Measurements from ENCODE around the gene TRIM63.

The TRIM63 gene

DNA sequence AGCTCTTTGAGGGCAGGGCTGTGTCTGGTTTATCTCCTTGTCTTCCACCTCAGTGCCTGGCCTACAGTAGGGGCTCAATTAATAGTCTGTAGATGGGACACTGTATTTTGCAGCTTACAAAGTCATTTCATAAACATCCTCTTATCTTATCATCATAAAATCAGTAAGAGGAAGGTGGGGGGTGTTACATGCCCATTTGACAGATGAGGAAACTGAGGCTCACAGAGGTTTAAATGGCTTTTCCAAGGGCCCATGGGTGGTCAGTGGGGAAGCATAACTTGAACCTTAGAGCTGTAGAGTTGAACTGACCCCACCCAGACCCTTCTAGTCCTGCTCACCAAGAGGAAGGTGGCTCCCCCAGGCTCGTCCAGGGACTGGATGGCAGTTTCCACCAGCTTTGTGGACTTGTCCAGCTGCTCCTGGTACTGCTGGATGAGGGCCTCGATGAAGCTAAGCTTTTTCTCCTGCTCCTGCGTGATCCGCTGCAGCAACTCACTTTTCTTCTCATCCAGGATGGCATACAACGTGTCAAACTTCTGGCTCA, 9.3 kb downstream of the TRIM63 start:
- H3K4me3 ChIP-seq (ENCODE audit: low read depth, low read length), result no peak overlapping the region

DNA sequence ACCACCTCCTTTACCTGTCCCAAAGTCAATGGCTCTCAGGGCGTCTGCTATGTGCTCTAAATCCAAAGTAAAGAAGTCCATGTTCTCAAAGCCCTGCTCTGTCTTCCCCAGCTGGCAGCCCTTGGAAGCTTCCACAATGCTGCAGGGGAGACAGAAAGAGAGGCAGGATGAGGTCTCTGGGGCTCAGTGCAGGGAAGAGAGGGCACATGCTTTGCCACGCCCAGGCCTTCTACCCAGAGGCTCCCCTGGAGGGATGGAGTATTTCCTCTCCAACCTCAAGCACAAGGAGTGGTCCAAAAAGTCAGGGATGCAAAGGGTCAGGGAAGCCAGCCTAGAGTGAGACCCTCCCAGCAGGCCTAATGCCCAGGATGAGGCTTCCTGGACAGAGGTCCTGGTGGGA, 10.2 kb downstream of the TRIM63 start:
- no peak overlapping the region for H3K4me3 ChIP-seq (ENCODE audit: low read depth, low read length)

DNA sequence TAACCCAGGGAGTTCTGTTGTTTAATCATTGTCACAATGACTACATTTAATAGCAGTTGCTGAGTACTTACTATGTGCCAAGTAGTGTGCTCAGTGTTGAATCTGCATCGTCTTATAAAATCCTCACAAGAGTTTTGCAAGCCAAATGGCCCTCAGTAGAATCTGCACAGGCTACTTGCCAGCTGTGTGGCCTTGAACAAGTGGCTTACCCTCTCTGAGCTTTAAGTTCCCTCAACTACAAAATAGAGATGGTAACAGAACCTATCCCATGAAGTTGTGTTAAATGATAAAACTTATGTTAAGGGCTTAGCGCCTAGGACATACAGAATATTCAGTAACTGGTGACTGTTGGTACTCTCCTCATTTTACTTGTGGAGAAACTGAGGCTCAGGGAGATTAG, 12.4 kb downstream of the TRIM63 start:
- no peak overlapping the region for H3K4me3 ChIP-seq (ENCODE audit: low read depth, low read length)

DNA sequence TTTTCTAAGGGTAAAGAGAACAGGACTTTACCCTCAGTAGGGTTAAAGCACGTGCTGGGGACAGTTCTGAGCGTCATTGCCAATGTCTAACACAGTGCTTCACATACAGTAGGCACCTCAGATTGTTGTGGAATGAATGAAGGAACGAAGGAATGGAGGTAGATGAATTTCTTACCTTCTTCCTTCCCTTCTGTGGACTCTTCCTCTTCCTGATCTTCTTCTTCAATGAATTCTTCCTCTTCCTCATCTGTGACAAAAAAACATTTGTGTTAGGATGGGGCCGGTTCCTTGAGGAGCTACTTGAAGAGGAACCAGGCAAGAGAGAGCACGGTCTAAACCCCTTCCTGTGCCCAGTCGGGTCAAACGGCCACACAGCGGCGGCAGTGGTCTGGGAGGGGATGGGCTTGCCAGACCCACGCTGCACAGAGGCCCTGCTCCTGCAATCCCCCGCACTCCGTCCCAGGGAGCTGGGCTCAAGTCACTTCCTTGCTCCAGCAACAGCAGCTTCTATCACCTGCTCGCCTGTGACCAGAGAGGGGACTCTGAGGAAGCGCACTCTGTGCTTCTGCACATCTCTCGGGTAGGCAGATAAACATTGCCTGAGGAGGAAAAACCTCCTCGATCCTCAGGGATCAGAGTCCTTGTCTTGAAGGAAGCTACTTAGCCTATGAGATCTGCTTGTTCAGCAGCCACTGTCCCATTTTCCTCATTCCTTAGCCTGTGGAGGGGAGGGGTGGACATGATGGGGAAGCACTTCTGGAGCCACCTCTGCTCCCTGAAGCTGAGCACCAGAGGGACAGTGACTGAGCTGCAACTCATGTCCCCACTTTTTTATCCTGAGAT, 13.5 kb downstream of the TRIM63 start:
- no peak overlapping the region for H3K4me3 ChIP-seq (ENCODE audit: low read depth, low read length)

DNA sequence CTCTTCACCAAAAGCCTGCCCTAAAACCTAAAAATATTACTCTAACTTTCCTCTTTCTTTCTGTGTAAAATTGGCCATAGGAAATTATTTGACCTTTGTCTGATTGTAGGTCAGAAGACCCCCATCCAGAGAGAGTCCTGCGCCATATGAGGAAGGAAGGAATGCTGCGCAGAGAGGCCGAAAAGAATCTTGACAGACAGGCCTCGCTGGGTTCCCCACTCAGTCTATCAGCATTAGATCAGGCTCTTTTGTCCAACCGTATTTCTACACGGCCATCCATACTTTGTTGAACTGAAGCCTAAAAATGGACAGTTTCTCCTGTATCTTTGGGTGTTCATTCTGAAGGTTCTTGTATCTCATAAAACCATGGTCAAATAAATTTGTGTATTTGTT, 17.2 kb downstream of the TRIM63 start:
- no peak overlapping the region for H3K4me3 ChIP-seq (ENCODE audit: low read depth, low read length)

DNA sequence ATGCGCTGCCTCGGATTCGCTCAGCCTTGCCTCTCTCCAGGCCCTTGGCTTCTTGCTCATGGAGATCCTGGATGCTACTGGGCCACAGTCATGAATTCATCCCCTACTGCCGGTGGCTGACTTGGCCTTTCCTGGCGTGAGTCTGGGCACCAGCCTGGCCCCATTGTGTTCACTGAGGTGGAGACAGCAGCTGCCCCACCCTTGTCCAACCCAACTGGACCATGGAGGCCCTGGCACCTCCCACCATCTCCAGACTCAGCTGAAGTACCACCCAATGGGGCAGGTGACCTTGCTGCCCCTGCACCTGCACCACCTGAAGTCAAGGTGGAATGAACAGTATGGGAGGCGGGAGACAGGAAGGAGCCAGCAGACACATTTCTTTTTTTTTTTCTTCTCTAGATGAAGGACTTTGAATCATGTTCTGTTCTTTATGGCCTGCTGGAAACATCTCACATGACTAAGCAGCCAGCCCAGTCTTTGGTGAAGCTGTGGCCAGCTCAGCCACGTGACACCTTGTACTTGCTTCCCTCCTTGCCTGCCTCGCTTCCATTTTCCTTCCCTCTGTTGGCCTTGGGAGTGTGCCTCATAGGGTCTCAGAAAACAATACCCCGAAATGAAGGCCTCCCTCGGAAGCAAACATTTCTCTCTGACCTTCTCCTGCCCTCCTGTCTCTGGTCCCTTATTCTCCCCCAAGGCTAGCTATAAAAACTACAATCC, 17.7 kb downstream of the TRIM63 start:
- no peak overlapping the region for H3K4me3 ChIP-seq (ENCODE audit: low read depth, low read length)

DNA sequence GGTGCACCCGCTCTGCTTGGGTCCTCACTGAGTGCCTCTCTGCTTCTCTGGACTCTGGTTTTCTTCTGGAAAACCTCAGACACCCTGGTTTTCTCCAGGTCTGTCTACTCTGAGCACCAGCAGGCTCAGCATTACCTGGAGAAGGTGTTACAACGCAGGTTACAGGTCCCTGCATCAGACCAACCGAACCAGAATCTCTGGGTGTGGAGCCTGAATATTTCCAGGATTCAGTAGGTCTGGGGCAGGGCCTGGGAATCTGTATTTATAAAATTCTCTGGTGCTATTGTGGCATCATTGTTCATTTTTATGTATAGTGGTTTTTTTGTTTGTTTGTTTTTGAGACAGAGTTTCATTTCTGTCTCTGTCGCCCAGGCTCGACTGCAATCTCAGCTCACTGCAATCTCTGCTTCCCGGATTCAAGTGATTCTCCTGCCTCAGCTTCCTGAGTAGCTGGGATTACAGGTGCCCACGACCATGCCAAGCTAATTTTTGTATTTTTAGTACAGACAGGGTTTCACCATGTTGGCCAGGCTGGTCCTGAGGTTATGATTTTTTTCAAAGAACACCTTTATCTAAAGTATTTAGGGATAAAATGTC, 20.1 kb downstream of the TRIM63 start:
- H3K4me3 ChIP-seq (ENCODE audit: low read depth, low read length), result no peak overlapping the region

DNA sequence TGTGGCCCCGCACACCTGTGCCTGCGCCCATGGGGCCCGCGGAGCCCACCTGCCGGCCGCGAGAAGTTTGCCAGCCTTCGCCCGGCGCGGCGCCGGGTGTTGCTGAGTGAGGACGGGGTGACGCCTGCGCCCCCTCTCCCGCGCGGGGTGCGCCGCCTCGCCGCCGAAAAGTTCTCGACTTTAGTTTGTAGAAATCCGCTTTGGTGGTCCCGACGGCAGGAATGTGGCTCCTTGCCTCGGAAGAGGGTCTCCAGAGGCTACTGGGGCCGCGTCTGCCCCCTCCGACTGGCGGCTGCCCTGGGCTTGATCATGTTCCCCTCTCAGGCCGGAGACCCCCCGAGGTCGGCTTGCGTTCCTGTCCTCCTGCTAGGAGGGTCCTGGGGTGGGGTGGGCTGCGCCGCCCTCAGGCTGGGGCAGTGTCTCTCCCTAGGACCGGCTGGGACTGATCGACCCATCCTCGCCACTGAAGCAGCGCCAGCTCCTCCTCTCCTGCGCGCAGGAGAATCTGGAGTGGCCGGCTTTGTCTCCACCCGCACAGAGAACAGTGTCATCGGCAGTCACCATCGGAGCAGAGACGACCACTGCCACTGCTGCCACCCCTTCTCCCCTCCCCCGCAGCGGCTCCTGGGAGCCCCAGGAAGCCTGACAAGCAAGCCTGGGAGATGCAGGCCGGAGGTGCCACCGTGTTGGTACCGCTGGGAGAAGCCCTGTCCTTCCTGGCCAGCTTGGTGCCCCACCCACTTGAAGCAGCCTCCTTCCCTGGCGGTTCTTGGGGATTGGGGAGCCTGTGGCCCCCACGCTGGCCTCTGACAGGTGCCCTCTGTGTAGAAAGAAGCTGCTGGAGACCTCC, 21.0 kb downstream of the TRIM63 start:
- peak overlapping the region; percentile 24 for H3K4me3 ChIP-seq (ENCODE audit: low read depth, low read length)

DNA sequence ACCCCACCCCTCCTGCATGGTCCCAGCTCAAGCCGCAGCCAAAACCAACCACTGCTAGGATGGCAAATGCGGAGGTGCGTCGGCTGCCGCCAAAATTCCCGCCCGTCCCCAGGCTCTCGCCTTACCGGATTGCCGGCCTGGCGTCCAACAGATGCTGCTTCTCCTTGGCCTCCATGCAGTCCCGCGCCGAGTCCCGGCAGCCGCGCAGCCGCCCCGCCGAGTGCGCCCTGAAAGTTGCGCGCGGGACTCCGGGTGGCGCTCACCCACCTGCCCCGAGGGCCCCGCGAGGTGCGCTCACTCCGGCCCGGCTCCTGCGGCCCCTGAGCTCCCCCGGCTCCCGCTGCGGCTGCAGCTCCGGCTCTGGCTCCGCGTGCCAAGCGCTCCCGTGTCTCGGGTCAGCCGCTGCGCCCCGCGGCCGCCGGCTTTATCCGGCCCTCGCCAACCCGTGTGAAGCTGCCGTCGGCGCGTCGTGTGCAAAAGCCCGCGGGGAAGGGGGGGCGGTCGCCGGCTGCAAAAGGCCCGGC, 21.6 kb downstream of the TRIM63 start, which contains the start of gene SLC30A2:
SLC30A2 (minus strand) TSS at position 397 of the 524 bp plus-strand sequence; CDS start at position 175, 222 bp downstream.
- peak within 1 kb of the TSS; percentile 24 for H3K4me3 ChIP-seq (ENCODE audit: low read depth, low read length)

DNA sequence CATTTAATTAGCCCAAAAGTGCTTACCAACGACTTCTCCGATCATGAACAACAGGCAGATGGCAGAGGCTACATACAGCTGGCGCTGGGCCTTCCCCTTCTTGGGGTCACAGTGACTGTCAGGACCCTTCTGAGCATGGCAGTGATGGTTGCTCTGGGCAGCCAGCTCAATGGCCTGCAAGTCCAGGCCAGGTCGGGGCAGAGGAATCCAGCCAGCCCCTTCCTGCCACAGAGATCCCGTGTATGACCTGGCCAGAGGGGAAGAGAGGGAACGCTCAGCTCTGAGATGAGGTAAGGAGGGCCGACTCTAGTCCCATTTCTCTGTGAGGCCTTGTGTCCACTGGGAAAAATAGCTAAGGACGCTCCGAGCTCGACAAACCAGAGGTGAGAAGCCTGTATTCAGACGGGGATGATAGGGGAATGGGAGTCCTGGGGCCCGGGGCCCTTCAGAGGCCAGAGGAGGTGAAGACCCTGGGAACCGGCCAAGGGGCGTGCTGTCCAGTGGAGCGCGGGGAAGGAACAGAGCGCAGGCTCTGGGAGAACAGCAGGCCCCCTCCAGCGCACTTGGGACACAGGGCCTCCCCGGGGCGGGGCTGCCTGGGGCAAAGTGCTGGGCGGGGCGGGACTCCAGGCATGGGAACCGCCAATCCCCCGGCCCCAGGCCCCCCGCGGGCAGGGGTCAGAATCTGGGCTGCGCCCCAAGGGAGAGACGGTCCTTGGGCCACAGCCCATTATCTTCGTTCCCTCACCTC, 22.3 kb downstream of the TRIM63 start:
- H3K4me3 ChIP-seq (ENCODE audit: low read depth, low read length), result no peak overlapping the region

DNA sequence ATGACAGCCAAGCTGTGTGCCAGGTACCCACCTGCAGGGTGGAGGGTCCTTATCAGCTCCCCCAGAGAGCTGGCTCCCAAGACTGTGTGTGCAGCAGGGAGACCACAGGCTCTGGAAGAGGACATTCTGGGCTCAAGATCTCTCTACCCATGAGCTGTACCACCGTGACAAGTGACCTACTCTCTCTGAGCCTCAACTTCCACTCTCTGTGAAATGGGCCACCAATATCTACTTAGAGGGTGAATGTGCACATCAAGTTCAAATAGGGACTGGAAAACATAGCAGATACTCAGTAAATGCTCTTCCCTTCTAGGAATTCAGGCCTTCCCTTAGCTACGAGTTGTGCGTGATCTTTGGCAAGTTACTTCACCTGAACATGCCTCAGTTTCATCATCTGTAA, 23.0 kb downstream of the TRIM63 start:
- H3K4me3 ChIP-seq (ENCODE audit: low read depth, low read length), result no peak overlapping the region

DNA sequence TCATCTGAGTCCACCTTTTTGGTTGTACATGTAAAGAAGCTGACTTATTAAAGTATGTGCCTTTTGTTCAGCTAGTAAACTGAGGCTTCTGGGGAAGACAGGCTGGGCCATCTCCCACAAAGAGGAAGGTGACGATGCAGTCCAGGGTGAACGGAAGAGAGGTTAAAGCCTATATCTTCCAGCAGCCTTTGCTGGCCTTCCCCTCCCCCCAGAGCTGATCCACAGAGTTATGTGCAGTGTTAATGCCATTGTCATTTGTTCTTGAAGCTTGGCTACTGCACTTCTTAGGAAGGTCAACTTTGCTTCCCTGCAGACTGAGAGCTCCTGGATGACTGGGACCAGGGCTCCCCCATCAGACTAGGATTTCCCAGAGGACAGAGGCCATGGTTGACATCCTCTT, 23.7 kb downstream of the TRIM63 start:
- no peak overlapping the region for H3K4me3 ChIP-seq (ENCODE audit: low read depth, low read length)

DNA sequence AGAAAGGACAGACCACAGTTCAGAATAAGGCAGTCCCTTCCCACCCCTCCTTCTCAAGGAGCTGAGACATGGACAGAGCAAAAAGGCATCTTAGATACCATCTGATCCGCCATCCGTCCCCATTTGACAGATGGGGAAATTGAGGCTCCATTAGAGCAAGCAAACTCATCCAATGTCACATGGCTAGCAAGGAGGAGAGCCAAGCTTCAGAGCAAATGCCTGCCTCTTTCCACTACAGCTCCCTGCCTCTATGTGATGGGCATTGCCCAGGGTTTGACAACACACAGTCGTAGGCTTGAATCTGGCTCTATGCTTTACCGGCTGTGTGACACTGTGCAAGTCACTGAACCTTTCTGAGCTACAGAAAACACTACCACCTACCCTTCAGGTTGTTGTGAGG, 25.5 kb downstream of the TRIM63 start:
- no peak overlapping the region for H3K4me3 ChIP-seq (ENCODE audit: low read depth, low read length)

DNA sequence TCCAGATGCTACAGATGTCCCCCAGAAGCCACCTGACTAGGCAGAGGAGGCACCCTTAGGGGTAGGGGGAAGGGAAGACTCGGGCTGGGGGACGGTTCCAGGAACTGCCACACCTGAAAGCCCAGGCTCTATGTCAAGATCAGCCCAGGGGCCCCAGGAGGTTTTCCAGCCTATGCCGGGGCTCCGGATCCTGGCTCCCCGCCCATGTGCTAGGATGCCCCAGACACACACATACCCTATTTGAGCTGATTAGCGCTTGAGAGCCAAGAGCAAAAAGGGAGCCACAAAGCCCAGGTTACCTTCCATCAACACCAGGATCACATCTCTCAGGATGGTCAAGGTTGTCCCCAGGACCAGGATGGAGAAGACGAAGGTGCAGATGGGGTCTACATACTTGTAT, 26.0 kb downstream of the TRIM63 start:
- no peak overlapping the region for H3K4me3 ChIP-seq (ENCODE audit: low read depth, low read length)

DNA sequence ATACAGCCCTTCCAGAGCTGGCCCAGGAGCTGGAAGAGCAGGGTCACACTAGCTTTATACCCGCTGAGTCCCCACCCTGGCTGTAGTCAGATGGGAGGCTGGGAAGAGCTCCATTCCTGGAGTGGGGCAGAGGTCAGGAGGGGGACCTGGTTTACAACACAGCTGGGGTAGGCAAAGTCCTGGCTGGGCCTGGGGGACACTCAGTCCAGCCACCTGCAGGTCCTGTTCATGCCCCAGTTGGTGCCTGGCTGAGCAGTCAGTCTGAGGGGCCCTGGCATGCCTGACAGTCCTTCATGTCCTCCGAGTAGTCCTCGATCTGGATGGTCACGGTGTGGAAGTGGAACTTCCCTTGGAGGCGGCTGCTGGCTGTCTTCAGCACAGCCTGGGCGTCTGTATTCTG, 28.5 kb downstream of the TRIM63 start:
- H3K4me3 ChIP-seq (ENCODE audit: low read depth, low read length), result no peak overlapping the region

DNA sequence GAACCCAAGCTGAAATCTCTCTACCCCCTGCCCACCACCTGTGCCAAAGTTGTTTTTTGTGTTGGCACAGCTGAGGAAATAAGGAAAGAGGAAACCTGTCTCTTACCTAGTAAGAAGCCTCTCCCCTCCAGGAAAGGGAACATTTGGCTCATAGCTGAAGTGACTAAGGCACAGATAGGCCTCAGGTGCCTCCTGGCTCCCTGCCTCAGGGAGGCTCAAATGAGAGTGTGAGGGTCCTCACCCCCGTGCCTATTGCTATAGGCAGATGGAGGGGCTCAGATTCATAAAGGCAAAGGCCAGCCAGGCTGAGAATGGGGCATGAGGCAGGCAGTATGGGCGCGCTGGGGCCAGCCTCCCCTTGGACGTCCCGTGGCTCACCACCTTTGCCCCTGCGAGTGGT, 29.0 kb downstream of the TRIM63 start:
- no peak overlapping the region for H3K4me3 ChIP-seq (ENCODE audit: low read depth, low read length)

DNA sequence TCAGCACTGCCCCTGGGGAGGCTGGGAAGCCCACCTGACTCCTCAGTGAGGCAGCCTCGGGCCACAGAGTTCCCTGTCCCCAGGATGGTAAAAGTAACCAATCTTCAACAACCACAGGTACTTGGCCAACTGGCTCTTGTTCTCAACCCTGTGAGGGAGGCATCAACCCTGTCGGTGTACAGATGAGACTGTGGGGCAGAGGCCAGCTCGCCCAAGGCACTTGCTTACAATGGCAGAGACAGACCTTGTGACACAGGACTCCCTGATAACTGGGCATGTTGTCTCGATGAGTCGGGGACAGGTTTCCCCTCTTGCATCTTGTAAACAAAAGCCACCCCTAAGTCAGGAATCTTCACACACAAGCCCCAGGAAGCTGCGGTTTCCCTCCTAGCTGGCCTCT, 29.5 kb downstream of the TRIM63 start:
- no peak overlapping the region for H3K4me3 ChIP-seq (ENCODE audit: low read depth, low read length)

DNA sequence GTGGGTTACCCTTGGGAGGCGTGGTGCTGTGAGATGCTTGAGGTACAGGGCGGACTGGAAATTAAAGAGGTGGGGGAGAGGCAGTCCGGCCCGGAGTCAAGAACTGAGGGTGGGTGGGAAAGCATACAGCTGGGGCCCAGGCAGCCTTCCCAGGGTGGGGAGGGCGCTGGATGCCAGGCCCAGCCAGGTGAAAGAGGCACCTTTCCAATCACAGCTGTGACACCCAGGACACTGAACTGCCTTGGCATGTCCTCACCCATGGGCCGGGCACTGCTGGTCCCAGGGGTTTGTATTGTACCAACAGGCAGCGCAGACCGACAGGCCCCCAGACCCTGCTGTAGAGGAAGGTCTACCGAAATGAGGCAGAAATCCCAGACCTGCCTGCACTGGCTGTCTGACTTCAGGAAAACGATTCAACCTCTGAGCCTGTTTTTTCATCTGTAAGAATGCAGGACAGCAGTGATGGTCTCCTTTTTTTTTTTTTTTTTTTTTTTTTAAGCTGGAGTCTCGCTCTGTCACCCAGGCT, 30.6 kb downstream of the TRIM63 start:
- no peak overlapping the region for H3K4me3 ChIP-seq (ENCODE audit: low read depth, low read length)

DNA sequence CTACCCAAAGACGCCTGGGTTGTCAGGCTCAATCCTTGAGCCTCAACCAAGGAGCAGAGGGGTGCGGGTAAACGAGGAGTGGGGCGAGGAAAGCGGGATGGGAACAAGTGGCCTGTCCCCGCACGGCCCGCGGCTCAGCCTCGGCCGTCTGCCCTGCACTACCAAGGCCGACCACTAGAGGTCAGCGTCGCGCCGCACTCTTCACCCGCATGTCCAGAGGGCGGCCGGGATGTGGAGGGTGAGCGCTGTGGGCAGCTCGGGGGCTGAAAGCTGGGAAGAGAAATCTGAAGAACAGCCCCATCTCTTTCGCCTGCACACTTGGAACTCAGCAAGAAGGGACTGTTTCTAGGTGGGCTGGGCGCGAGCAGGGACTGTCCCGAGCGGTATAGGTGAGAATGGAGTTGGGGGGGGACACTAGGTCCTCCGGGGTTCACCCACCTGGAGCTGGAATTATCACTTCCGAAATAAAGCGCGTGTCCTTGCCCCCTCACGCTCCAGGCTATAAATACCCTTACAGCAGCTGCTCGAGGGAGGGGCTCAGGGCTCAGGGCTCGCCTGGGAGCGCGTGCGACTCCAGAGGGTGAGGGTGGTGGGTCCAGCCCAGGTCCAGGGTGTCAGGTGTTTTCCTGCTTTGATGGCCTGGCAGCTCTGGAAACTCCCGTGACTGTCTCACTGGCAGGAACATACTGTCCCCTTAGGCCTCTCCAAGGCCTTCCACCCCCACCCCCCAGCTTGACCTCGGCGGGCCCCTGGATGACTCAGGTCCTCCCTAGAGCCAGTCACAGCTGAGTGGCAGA, 31.3 kb downstream of the TRIM63 start:
- H3K4me3 ChIP-seq (ENCODE audit: low read depth, low read length), result peak overlapping the region; percentile 72
